ENCODE measurements around the gene PARD6B. TPM values are rescaled to one million over a fixed set of nuclear protein-coding genes. Genes with fewer than 3 reads are reported as not detected.

Gene PARD6B
- total RNA-seq, 1 experiment from 2014 or later, result 41.3 TPM

GRCh38 chr20:50789968-50790650 is 58.7 kb downstream of the PARD6B start (continued):
- TF ChIP-seq, protein P1, sequence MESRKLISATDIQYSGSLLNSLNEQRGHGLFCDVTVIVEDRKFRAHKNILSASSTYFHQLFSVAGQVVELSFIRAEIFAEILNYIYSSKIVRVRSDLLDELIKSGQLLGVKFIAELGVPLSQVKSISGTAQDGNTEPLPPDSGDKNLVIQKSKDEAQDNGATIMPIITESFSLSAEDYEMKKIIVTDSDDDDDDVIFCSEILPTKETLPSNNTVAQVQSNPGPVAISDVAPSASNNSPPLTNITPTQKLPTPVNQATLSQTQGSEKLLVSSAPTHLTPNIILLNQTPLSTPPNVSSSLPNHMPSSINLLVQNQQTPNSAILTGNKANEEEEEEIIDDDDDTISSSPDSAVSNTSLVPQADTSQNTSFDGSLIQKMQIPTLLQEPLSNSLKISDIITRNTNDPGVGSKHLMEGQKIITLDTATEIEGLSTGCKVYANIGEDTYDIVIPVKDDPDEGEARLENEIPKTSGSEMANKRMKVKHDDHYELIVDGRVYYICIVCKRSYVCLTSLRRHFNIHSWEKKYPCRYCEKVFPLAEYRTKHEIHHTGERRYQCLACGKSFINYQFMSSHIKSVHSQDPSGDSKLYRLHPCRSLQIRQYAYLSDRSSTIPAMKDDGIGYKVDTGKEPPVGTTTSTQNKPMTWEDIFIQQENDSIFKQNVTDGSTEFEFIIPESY (IDR thresholded peaks at IDR 0.05; ENCODE audit: extremely low read depth, insufficient replicate concordance, low read length), result no peak
- TF ChIP-seq, protein P2, sequence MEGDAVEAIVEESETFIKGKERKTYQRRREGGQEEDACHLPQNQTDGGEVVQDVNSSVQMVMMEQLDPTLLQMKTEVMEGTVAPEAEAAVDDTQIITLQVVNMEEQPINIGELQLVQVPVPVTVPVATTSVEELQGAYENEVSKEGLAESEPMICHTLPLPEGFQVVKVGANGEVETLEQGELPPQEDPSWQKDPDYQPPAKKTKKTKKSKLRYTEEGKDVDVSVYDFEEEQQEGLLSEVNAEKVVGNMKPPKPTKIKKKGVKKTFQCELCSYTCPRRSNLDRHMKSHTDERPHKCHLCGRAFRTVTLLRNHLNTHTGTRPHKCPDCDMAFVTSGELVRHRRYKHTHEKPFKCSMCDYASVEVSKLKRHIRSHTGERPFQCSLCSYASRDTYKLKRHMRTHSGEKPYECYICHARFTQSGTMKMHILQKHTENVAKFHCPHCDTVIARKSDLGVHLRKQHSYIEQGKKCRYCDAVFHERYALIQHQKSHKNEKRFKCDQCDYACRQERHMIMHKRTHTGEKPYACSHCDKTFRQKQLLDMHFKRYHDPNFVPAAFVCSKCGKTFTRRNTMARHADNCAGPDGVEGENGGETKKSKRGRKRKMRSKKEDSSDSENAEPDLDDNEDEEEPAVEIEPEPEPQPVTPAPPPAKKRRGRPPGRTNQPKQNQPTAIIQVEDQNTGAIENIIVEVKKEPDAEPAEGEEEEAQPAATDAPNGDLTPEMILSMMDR (IDR thresholded peaks at IDR 0.05 in 2 of 3, conservative IDR thresholded peaks at IDR 0.05 in 1 of 3; ENCODE audit: borderline replicate concordance in 1 of 3, insufficient read depth in 1 of 3, low read depth in 2 of 3, low read length in 2 of 3), result no peak
- TF ChIP-seq POLR2A (IDR thresholded peaks at IDR 0.05; ENCODE audit: borderline replicate concordance, extremely low read depth, insufficient read depth, insufficient read length), result no peak

DNA sequence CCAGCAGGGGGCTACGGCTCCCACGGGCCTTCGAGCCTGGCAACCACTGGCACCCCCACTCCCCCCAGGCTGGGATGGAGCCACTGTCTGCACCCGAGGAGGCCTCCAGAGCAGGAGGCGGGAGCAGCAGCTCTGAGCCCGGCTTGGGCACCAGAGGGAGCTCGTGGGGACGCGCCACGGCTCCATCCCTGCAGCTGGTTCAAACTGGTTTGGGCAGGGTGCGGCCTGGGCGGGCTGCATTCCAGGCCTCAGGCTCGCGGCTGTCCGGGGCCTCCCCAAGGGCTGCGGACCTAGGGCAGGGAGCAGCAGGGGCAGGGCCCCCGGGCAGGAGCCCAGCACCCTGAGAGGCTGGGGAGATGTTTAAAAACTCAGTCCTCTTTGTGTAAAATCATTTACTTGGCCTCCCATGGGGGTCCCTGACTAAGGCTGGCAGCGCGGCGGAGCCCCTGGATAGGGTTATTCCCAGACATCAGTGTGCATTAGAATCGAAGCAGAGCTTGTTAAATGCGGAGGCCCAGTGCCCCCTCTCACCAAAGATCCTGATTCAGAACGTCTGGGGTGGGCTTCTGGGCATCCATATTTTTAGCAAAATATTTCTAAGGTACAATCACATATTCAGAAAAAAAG is 59.4 kb downstream of the PARD6B start:
- Histone ChIP-seq H3K4me1 (ENCODE audit: control insufficient read depth in 1 of 2, insufficient read depth in 2 of 2, low read length in 2 of 2) (peaks cover 22 to 54% of the 10 kb centered on the region in 2 experiments), H3K27ac (ENCODE audit: low read depth, low read length) (peak overlapping the region; percentile 83), H3K36me3 (ENCODE audit: control insufficient read depth in 1 of 2, insufficient read depth in 2 of 2, low read length in 2 of 2) (no peaks in the 10 kb centered on the region), H2AFZ (ENCODE audit: low read depth, low read length, poor library complexity, severe bottlenecking) (no peak overlapping the region), H3K9me2 (ENCODE audit: insufficient read depth) (no peaks in the 10 kb centered on the region), H3K9me3 (ENCODE audit: control insufficient read depth in 1 of 2, insufficient read depth in 1 of 2, low read depth in 1 of 2, low read length in 2 of 2) (no peaks in the 10 kb centered on the region), H3K27me3 (ENCODE audit: insufficient read depth, low read length) (no peaks in the 10 kb centered on the region), H3K4me2 (ENCODE audit: low read length) (peak overlapping the region; percentile 77), H3K79me2 (ENCODE audit: insufficient read depth, low read length) (no peaks in the 10 kb centered on the region), H4K20me1 (ENCODE audit: insufficient read depth) (no peaks in the 10 kb centered on the region), H3K9ac (ENCODE audit: low read length) (peak overlapping the region; percentile 72), H3K4me3 (replicated peaks in 1 of 2; ENCODE audit: low read depth in 1 of 2, low read length in 2 of 2) (peak overlapping the region in 1 of 2 experiments; percentile 28; a peak in 2 of 4 replicates)
- POLR2A ChIA-PET, result interaction anchor here (1.0 to 2.0 kb wide), 7 partner anchors 11 to 165 kb away, joined by 3 to 8 read pairs (median 4); no protein-coding TSS in a partner anchor
- peak; percentile 83 for ATAC-seq
- CTCF ChIA-PET, result interaction anchor here (0.8 to 4.5 kb wide), 21 partner anchors 9 to 197 kb away, joined by 3 to 106 read pairs (median 4); no protein-coding TSS in a partner anchor
- DNase-seq (ENCODE audit: low read depth, low spot score), result peak; percentile 82
- intact Hi-C loops (cut with micrococcal nuclease), result loop anchor here (5.0 kb wide), 1 partner anchor 517 kb away; no protein-coding TSS in a partner anchor
- RAD21 ChIA-PET (ENCODE audit: low non-redundant PET in 1 of 2, low total read pairs in 2 of 2, uncharacterized antibody in 2 of 2, unreplicated experiment in 2 of 2), result interaction anchor here (0.7 to 1.2 kb wide), 5 partner anchors 25 to 165 kb away, joined by 3 to 5 read pairs (median 3); no protein-coding TSS in a partner anchor
- TSS peak; percentile 93 for BruUV-seq (replicated peaks)
- TF ChIP-seq, protein P3, sequence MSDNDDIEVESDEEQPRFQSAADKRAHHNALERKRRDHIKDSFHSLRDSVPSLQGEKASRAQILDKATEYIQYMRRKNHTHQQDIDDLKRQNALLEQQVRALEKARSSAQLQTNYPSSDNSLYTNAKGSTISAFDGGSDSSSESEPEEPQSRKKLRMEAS (IDR thresholded peaks at IDR 0.05), result peak; percentile 72
- TF ChIP-seq POLR2AphosphoS5 (IDR thresholded peaks at IDR 0.05; ENCODE audit: low read depth, low read length) (peak; percentile 70; the same call in 1 of the 2 replicates), SP1 (IDR thresholded peaks at IDR 0.05; ENCODE audit: low read depth) (peak; percentile 81), TCF7L2 (IDR thresholded peaks at IDR 0.05; ENCODE audit: borderline replicate concordance, extremely low read depth, insufficient read depth, insufficient read length) (peak; percentile 24), ZFX (IDR thresholded peaks at IDR 0.05) (peak; percentile 82)
- TF ChIP-seq, protein P4, sequence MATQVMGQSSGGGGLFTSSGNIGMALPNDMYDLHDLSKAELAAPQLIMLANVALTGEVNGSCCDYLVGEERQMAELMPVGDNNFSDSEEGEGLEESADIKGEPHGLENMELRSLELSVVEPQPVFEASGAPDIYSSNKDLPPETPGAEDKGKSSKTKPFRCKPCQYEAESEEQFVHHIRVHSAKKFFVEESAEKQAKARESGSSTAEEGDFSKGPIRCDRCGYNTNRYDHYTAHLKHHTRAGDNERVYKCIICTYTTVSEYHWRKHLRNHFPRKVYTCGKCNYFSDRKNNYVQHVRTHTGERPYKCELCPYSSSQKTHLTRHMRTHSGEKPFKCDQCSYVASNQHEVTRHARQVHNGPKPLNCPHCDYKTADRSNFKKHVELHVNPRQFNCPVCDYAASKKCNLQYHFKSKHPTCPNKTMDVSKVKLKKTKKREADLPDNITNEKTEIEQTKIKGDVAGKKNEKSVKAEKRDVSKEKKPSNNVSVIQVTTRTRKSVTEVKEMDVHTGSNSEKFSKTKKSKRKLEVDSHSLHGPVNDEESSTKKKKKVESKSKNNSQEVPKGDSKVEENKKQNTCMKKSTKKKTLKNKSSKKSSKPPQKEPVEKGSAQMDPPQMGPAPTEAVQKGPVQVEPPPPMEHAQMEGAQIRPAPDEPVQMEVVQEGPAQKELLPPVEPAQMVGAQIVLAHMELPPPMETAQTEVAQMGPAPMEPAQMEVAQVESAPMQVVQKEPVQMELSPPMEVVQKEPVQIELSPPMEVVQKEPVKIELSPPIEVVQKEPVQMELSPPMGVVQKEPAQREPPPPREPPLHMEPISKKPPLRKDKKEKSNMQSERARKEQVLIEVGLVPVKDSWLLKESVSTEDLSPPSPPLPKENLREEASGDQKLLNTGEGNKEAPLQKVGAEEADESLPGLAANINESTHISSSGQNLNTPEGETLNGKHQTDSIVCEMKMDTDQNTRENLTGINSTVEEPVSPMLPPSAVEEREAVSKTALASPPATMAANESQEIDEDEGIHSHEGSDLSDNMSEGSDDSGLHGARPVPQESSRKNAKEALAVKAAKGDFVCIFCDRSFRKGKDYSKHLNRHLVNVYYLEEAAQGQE (IDR thresholded peaks at IDR 0.05; ENCODE audit: low read depth), result no peak
- TF ChIP-seq, protein P2 (IDR thresholded peaks at IDR 0.05 in 2 of 3, conservative IDR thresholded peaks at IDR 0.05 in 1 of 3; ENCODE audit: borderline replicate concordance in 1 of 3, insufficient read depth in 1 of 3, low read depth in 2 of 3, low read length in 2 of 3), result peak; percentile 64 to 86 (median 74); a peak in 5 of 6 replicates

Measured in HCT116 (cell line).